ENCODE results near the gene MLLT10.
A peak's percentile ranks its signal among the peaks of the same experiment; 100 is the strongest.
"Not testable (repeated sequence)": the region's sequence is repeated elsewhere in the genome, so short reads cannot be mapped to it uniquely, and the experiment has no call there.

MLLT10 gene

DNA sequence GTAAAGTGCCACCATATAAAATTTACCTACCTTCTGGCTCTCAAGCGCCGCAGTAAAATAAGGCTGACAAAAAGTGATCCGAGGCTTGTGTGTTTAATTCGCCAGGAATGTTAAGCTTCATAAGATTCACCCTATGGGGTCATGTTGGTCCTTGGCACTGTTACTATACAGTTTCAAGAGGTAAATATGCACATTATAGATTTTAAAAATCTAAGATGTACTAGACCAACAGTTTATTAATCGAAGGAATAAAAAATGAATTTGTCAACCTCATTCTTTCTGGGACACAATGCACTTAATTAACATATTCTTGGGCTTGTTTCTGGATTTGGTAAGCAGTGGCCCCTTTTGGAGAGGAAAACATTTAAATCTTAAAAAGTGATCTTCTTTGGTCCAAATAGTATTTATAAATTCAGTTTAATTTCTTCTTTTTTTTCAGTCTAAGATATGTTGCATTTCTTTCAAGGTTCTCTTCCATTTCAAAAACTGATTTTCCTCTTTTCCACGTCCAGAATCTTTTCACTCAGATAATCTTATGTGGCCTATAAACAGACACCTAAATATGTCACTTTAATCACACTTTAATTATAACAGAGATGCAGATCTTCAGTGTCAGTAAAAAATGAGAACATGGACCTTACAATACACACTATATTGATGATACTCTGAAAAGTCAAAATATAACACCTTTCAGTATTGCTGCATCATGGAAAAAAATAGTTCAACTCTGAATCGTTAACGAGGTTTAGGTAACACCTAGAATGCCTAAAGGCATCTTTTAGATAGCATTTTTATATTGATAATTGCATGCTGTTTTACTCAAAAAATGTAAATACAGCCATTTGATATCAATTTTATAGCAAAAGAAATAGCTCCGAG is 4.8 kb upstream of the MLLT10 start:
- DNase-seq, result no peak

- DNase-seq, result no peak
These were observed 3.9 kb upstream of the MLLT10 start for GRCh38 chr10:21530168-21530567.

DNA sequence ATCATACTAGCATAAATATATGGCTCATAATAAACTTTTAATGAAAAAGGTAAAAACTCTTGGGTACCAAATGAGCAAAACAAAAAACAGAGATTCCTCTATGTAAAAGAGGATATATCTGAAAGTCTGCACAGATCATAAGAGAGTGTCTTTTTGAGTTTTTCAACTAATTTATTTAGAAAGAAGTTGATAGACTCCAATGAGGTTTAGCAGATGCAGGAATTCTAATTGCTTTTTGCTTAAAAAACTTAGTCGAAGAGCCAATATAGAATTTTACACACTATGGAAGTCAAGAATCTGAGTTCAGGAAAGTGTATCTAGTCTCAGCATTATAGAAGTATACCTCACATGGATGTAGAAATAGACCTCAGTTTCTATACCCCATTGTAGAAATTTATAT is 3.4 kb upstream of the MLLT10 start:
- no peak for DNase-seq

DNA sequence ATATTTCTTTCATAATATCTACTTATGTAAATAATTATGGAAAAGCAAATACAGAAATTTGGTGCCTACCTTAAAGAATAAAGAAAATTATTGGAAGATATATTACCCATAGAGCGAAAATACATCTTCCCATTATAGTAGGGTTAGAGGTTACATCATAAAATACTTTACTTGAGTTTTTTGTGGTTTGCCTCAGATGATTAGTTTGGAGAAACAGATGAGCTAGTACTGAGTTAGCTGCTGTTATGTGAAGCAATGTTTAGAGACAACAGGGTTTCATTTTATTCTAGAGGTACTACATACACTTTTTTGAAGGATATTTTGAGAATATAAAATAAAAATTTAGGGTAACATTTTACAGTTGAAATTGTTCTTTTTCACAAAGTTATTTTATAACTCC is 2.9 kb upstream of the MLLT10 start:
- no peak for DNase-seq

GRCh38 chr10:21532694-21533466 is 1.2 kb upstream of the MLLT10 start:
- DNase-seq, result no peak

DNA sequence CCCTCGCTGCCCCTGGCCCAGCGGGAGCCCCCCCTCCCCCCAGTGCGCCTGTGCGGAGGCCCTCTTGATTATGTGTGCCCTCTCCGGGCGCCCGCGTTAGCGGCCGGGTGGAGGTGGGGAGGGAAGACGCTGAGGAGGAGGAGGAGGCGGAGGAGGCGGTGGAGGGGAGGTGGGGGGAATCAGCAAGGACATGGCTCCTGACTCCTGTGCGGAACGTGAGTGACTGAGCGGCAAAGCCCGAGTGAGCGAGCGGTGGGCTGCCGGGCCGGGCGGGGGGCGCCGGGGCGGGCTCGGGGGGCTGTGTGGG is 201 bp downstream of the MLLT10 start:
- DNase-seq, result no peak

DNA sequence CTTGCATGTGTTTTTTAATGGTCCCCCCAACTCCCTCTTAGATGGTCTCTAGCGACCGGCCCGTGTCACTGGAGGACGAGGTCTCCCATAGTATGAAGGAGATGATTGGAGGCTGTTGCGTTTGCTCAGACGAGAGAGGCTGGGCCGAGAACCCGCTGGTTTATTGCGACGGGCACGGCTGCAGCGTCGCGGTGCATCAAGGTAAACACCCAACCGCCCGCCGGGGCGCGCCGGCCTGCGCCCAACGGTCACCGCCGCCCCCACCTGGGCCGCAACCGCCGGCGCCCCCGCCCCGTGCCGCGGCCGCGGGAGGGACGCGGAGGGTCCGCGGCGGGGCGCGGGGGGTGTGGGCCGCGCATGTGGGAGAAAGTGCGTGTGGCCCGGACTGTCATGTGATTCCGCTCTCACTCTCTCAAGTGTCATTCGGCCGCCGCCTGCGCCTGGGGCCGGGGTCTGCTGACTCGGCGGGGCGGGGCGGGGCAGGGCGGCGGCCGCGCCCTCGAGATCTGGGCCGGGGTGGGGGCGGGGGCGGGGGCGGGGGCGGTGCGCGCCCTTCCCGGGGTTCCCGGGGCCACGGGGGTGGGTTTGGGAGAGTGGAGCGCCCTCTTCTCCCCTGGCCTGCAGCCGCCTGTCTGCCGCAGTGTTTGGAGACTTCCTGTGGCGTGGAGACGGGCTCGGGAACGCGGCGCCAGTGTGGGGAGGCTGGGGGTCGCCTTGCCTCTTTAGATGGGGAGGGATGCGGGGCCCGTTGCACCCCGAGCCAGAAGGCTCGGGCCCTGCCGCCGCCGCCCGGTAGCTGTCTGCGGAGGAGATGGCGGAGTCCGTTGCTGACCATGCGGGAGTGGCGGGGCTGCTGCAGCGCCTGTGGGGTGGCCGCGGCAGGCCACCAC is 817 bp downstream of the MLLT10 start:
- DNase-seq, result peak; percentile 83

GRCh38 chr10:21535494-21535965 is 1.5 kb downstream of the MLLT10 start:
- no peak for DNase-seq

DNA sequence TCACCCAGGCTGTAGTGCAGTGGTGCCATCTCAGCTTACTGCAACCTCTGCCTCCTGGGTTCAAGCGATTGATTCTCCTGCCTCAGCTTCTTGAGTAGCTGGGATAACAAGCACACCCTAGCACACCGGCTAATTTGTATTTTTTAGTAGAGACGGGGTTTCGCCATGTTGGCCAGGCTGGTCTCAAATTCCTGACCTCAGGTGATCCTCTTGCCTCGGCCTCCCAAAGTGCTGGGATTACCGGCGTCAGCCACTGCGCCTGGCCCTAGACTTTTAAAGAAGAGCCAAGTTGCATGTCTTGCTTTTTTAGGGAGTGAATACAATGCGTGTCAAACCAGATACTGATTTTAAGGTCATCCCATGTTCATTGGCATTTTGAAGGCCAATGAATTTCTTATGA is 1.9 kb downstream of the MLLT10 start:
- DNase-seq, result not testable (repeated sequence)

DNA sequence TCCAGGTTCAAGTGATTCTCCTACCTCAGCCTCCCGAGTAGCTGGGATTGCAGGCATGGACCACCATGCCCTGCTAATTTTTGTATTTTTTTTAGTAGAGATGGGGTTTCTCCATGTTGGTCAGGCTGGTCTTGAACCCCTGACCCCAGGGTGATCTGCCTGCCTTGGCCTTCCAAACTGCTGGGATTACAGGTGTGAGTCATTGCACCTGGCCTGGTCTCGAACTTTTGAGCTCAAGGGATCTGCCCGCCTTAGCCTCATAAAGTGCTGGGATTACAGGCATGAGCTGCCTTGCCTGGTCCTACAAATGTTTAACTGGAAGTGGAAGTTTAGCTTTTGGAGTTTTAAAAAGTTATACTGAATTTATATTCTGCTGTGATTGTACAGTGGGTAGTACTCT is 2.8 kb downstream of the MLLT10 start:
- DNase-seq, result no peak

GRCh38 chr10:21540701-21541100 is 6.7 kb downstream of the MLLT10 start:
- DNase-seq, result not testable (repeated sequence)

GRCh38 chr10:21547246-21547645 is 13.2 kb downstream of the MLLT10 start:
- DNase-seq, result no peak

DNA sequence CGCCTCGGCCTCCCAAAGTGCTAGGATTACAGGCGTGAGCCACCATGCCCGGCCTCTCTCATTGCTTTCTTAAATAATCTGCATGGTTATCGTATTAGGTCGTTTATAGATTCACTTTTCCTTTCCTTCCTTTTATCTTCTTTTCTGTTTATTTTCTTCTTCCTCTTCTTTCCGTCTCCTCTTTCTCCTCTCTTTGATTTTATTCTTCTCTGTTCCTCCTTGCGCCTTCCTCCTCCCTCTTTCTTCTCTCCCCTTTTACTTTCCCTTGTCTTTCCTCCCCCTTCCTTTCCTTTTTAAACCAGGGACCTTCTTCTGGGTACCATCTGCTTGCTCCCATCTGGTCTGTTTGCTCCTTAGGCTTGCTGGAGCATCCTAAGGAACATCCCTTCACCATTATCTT is 18.6 kb downstream of the MLLT10 start:
- no peak for DNase-seq

- no peak for DNase-seq
These were observed 22.5 kb downstream of the MLLT10 start for GRCh38 chr10:21556527-21556926.

DNA sequence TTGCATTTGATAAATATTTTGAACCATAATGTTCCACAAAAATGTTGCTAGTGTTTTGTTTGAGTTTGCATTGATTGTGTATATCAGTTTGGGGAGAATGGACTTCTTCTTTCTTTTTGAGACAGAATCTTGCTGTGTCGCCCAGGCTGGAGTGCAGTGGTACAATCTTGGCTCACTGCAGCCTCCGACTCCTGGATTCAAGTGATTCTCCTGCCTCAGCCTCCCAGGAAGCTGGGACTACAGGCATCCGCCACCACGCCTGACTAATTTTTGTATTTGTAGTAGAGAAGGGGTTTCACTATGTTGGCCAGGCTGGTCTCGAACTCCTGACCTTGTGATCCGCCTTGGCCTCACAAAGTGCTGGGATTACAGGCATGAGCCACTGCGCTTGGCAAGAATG is 25.0 kb downstream of the MLLT10 start:
- not testable (repeated sequence) for DNase-seq

DNA sequence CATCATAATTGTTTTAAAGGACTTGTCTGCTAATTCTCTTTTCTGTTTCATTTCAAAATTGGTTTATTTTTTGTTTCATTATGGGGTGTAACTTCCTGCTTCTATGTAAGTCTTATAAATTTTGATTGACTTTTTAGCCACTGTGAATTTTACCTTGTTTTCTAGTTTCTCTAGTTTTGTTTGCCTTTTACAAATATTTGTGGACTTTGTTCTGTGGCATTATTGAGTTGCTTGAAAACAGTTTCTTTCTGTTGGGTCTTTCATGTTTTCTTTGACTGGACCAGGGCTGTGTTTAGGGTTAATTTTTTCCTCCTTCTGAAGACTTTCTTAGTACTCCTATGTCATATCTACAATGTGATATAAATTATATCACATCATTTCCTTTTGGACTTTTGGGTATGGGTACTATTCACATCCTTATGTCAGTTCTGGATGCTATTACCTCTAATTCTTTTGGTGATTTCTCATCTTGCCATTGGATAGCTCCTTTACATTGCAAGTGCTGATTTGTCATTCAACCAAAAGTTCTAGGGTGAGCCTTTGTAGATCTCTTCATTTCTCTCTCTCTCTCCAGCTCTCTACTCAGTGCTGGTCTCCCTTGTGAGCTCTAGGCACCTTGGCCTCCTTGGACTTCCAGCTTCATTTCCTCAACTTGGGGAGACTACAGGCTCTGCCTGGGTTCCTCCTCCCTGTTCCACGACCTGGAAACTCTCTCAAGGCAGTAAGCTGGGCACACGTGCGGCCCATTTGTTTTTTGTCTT is 36.9 kb downstream of the MLLT10 start:
- DNase-seq, result no peak

- DNase-seq, result no peak
These were observed 38.5 kb downstream of the MLLT10 start for GRCh38 chr10:21572578-21572977.

DNA sequence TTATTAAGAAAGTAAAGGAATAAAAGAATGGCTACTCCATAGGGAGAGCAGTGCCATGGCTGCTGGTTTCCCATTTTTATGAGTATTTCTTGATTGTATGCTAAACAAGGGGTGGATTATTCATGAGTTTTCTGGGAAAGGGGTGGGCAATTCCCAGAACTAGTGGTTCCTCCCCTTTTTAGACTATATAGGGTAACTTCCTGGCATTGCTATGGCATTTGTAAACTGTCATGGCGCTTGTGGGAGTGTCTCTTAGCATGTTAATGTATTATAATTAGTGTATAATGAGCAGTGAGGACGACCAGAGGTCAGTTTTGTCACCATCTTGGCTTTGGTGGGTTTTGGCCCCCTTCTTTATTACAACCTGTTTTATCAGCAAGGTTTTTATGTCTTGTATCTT is 40.5 kb downstream of the MLLT10 start:
- DNase-seq, result not testable (repeated sequence)

- no peak for DNase-seq
These were observed 45.3 kb downstream of the MLLT10 start for GRCh38 chr10:21579291-21579690.

GRCh38 chr10:21581421-21581834 is 47.4 kb downstream of the MLLT10 start:
- DNase-seq, result not testable (repeated sequence)

- DNase-seq, result no peak
These were observed 51.0 kb downstream of the MLLT10 start for GRCh38 chr10:21584834-21585530.

DNA sequence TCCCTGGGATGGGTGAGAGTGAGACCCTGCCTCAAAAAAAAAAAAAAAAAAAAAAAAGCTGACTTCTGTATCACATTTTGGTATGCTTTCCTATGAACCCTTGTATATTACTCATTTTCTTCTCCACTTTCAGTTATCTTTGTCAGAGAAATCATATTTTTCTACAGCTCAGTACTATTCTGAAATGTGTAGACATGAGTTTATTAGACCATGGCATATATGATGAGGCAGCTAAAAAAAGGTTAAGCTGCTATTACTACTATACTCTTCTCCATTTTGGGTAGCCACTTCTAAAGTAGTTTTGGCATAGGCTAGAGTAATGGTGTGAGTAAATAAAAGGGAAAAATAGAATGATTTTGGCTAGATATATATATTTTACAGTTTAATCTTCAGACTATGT is 53.4 kb downstream of the MLLT10 start:
- DNase-seq, result no peak
